Subcutaneous adipose tissue (tissue), 4 donors: ENCODE data around the gene CPT1B. TPM values are rescaled to one million over a fixed set of nuclear protein-coding genes. Genes with fewer than 3 reads are reported as not detected.

Experiments used
- CTCF ChIP-seq: fragments of 450-650 bp; IDR thresholded peaks from one replicate; pipeline ENCODE4 v1.5.1; 2016; ENCODE audit warnings: low read depth, mild to moderate bottlenecking, control low read depth, antibody characterized with exemption, moderate library complexity
- total RNA-seq, 4 donors: library from RNA; depleted of rRNA; stranded (reverse); fragments of >200 nt; gene quantifications; one replicate each; pipeline ENCODE4 v1.1.0, GENCODE V29; 2016

Gene CPT1B
- total RNA-seq, 4 donors from 2014 or later = 7.8 to 20.3 (median 10.8) TPM

DNA sequence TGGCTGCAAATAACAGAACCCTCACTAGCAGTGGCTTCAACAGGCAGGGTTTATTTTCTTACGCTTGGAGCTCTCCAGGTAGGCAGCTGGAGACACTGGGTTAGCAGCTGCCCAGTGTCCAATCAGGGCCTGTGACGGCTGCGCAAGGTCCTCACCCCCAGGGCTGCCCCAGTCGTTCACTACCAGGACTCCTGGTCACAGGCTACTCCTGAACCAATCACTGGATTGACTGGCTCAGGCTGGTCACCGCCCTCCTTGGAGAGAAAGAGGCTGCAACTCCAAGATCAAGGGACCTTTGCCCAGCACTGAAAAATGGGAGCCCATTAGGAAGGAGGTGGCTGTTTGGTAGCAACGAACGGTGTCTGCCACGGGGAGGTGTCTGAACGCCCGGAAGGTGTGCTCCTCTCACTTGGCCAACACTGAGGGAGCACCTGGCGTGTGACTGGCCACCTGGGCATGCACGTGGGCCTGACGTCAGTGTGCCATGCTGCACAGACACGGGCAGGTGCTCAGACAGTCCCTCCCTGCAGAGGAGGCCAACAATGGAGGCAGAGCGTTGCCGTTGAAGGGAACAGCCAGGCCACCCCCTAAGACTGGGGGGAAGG, 44.6 kb upstream of the CPT1B start:
- TF ChIP-seq CTCF = no peak

- no peak for TF ChIP-seq CTCF
These were observed 43.9 kb upstream of the CPT1B start for GRCh38 chr22:50621948-50622722.

DNA sequence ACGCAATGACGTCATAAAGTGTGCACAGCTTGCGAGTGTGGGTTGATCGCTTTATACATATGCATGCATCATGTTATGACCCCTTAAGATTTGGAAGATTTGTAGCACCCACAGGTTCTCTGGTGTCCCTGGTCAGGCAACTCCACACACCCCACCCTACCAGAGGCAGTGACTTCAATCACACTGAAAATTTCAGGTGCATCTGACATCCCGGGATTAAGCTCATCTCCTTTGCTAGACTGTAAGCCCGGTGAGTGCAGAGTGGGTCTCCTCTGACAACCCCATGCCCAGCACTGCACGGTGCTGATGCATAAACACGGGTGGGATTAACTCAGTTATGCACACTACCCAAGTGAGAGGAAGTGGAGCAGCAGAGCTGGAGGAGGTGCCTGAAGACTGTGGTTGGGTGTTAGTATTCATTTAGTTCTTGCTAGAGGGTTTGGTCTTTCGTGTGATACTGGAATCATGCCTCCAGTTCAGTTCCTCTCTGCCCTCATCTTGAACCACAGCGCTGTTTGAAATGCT, 43.2 kb upstream of the CPT1B start:
- no peak for TF ChIP-seq CTCF

GRCh38 chr22:50620593-50621355, 42.5 kb upstream of the CPT1B start:
- no peak for TF ChIP-seq CTCF

- TF ChIP-seq CTCF = no peak
These were observed 35.2 kb upstream of the CPT1B start for GRCh38 chr22:50613291-50613981.

GRCh38 chr22:50612528-50613221, 34.4 kb upstream of the CPT1B start:
- no peak for TF ChIP-seq CTCF
